Mucosa of descending colon (tissue), 3 donors: ENCODE measurements around the gene PEX12. TPM values are rescaled to one million over a fixed set of nuclear protein-coding genes. Genes with fewer than 3 reads are reported as not detected.
"Not testable (repeated sequence)": the region's sequence is repeated elsewhere in the genome, so short reads cannot be mapped to it uniquely, and the experiment has no call there.

Experiments
- ATAC-seq: fragments of 200-7000 bp; cut with Tn5 transposase; one replicate; pipeline ENCODE4 v1.9.1; 2020; ENCODE audit warnings: mild to moderate bottlenecking, moderate library complexity
- DNase-seq, 3 donors: peaks; one replicate each; pipeline ENCODE4 v3.0.0-alpha.2; 2020
- H3K36me3 ChIP-seq: fragments of 200-600 bp; one replicate; pipeline ENCODE4 v1.8.0; 2021; ENCODE audit warnings: low read depth, mild to moderate bottlenecking
- H3K4me1 ChIP-seq: fragments of 200-600 bp; one replicate; pipeline ENCODE4 v1.8.0; 2021; ENCODE audit warnings: low read depth, mild to moderate bottlenecking
- H3K4me3 ChIP-seq: fragments of 200-600 bp; one replicate; pipeline ENCODE4 v1.8.0; 2021; ENCODE audit warnings: mild to moderate bottlenecking
- H3K9me3 ChIP-seq: fragments of 200-600 bp; one replicate; pipeline ENCODE4 v1.8.0; 2021; ENCODE audit warnings: mild to moderate bottlenecking
- CTCF ChIP-seq: fragments of 200-600 bp; IDR thresholded peaks from one replicate; pipeline ENCODE4 v1.8.0; 2022; ENCODE audit warnings: antibody characterized with exemption, mild to moderate bottlenecking
- intact Hi-C, 2 donors: fragments of 100-400 bp; cut with DNase I in 1 of 2; cut with micrococcal nuclease in 1 of 2; formaldehyde crosslinking; loops; one replicate each; pipeline versions ENCODE4 v1.11.0 to v1.11.1; 2022; cut with DNase I, micrococcal nuclease
- total RNA-seq, 3 donors: library from RNA; stranded (reverse); fragmentation: NEBNext Ultra II Directional in 2 of 3; extraction: Animal tissue kit (Norgen Biotek cat#: 25700) in 2 of 3; gene quantifications; one replicate each; pipeline versions ENCODE4 v1.2.1 to v1.2.4, GENCODE V29; 2021 to 2023
- donor health status: DM: no; HTN: no; CAD: no; lungs with moderate emphysema.
- donor health status: DM: no; HTN: no; CAD: no.
- donor health status: DM: no; HTN: yes; CAD: no.

The PEX12 gene
- total RNA-seq, 3 donors from 2014 or later = 2.8 to 4.9 (median 3.8) TPM

- H3K36me3 ChIP-seq = no peaks in the 10 kb centered on the region
- H3K9me3 ChIP-seq = no peaks in the 10 kb centered on the region
- TF ChIP-seq CTCF = no peak
- intact Hi-C loops = no loop called here
- DNase-seq (no peak), ATAC-seq (no peak)
- H3K4me3 ChIP-seq = no peak overlapping the region
- H3K4me1 ChIP-seq = peaks cover 16% of the 10 kb centered on the region
Observed at GRCh38 chr17:35616536-35616935, 38.2 kb upstream of the PEX12 start.

GRCh38 chr17:35614810-35615209, 36.4 kb upstream of the PEX12 start:
- no peak for ATAC-seq
- no peak for TF ChIP-seq CTCF
- Histone ChIP-seq H3K9me3 (no peaks in the 10 kb centered on the region), H3K36me3 (no peaks in the 10 kb centered on the region), H3K4me1 (peaks cover 16% of the 10 kb centered on the region), H3K4me3 (no peak overlapping the region)
- intact Hi-C loops = no loop called here
- no peak for DNase-seq

GRCh38 chr17:35612924-35613521, 34.7 kb upstream of the PEX12 start:
- no peaks in the 10 kb centered on the region for H3K36me3 ChIP-seq
- intact Hi-C loops = no loop called here
- DNase-seq (peak in 2 of 3 donors; percentile 31 to 79), ATAC-seq (peak; percentile 64)
- H3K4me1 ChIP-seq = peaks cover 8% of the 10 kb centered on the region
- H3K4me3 ChIP-seq = no peak overlapping the region
- no peak for TF ChIP-seq CTCF
- no peaks in the 10 kb centered on the region for H3K9me3 ChIP-seq

- intact Hi-C loops, H3K9me3 ChIP-seq, ATAC-seq, H3K4me1 ChIP-seq, DNase-seq, H3K36me3 ChIP-seq, H3K4me3 ChIP-seq: not testable (repeated sequence)
Observed at GRCh38 chr17:35610746-35611145, 32.4 kb upstream of the PEX12 start.

- ATAC-seq (no peak), DNase-seq (no peak)
- H3K4me1 ChIP-seq = no peaks in the 10 kb centered on the region
- H3K36me3 ChIP-seq = no peaks in the 10 kb centered on the region
- TF ChIP-seq CTCF = no peak
- no peak overlapping the region for H3K4me3 ChIP-seq
- intact Hi-C loops = loop anchor here in 1 of 2 donors (10.0 kb wide), 1 partner anchor 135 kb away; no protein-coding TSS in a partner anchor
- no peaks in the 10 kb centered on the region for H3K9me3 ChIP-seq
Observed at GRCh38 chr17:35609831-35610230, 31.5 kb upstream of the PEX12 start.

GRCh38 chr17:35607239-35607847, 29.0 kb upstream of the PEX12 start:
- H3K4me3 ChIP-seq = no peak overlapping the region
- intact Hi-C loops = loop anchor here in 1 of 2 donors (10.0 kb wide), 1 partner anchor 137 kb away; no protein-coding TSS in a partner anchor
- H3K9me3 ChIP-seq = no peaks in the 10 kb centered on the region
- no peaks in the 10 kb centered on the region for H3K36me3 ChIP-seq
- no peak for ATAC-seq
- no peak for TF ChIP-seq CTCF
- DNase-seq = no peak
- no peaks in the 10 kb centered on the region for H3K4me1 ChIP-seq
